SK-N-SH (cell line): ENCODE measurements around the gene DYNLL1.
A peak's percentile ranks its signal among the peaks of the same experiment; 100 is the strongest.

ENCODE experiments used
- CHD2 ChIP-seq: fragments of 150-350 bp; IDR thresholded peaks from 2 replicates; pipeline ENCODE4 v1.6.1; 2018; ENCODE audit warnings: low read length; ENCODE audit not compliant: partially characterized antibody
- EP300 ChIP-seq, 2 experiments: IDR thresholded peaks; 2 replicates each; pipeline versions ENCODE4 v1.4.0 to v1.6.1; 2012; ENCODE audit warnings: borderline replicate concordance in 1 of 2, low read depth in 1 of 2, low read length in 1 of 2
- GABPA ChIP-seq: IDR thresholded peaks from 2 replicates; pipeline ENCODE4 v1.4.0; 2012; ENCODE audit warnings: low read depth, mild to moderate bottlenecking
- GATA2 ChIP-seq: sonication (generic); formaldehyde crosslinking; IDR thresholded peaks from 2 replicates; pipeline ENCODE4 v1.5.0; 2020; ENCODE audit warnings: mild to moderate bottlenecking, missing genetic modification reagents
- JUND ChIP-seq: IDR thresholded peaks from 2 replicates; pipeline ENCODE4 v1.4.0; 2012
- NRF1 ChIP-seq: IDR thresholded peaks from 2 replicates; pipeline ENCODE4 v1.6.1; 2012; ENCODE audit warnings: low read depth, mild to moderate bottlenecking, low read length
- POLR2AphosphoS5 ChIP-seq: IDR thresholded peaks from 2 replicates; pipeline ENCODE4 v1.6.1; 2012; ENCODE audit warnings: low read depth, low read length
- RAD21 ChIP-seq: IDR thresholded peaks from 2 replicates; pipeline ENCODE4 v1.6.1; 2012; ENCODE audit warnings: mild to moderate bottlenecking, low read length
- RCOR1 ChIP-seq: fragments of 150-350 bp; IDR thresholded peaks from 2 replicates; pipeline ENCODE4 v1.6.1; 2017; ENCODE audit warnings: antibody characterized with exemption, low read length
- TF ChIP-seq, protein P1 (sequence below): IDR thresholded peaks from 2 replicates; pipeline ENCODE4 v1.6.1; 2012; ENCODE audit warnings: mild to moderate bottlenecking, low read depth, low read length, moderate library complexity
- TF ChIP-seq, protein P2 (sequence below): fragments of 200-600 bp; sonication (generic); IDR thresholded peaks from 2 replicates; pipeline ENCODE4 v1.6.1; 2017; ENCODE audit warnings: antibody characterized with exemption, mild to moderate bottlenecking, moderate library complexity

DNA sequence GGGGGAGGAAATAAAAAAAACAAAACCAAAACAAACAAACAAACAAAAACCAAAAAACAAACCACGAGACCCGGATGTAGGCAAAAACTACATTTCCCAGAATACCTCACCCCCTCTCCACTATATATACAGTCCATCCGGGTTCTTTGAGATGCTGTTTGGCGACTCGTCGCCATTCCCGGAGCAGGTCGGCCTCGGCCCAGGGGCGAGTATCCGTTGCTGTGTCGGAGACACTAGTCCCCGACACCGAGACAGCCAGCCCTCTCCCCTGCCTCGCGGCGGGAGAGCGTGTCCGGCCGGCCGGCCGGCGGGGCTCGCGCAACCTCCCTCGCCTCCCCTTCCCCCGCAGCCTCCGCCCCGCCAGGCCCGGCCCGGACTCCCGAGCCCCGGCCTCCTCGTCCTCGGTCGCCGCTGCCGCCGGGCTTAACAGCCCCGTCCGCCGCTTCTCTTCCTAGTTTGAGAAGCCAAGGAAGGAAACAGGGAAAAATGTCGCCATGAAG, 38.3 kb downstream of the DYNLL1 start, which contains the start of gene RNF10:
- TF ChIP-seq JUND, result no peak
- TF ChIP-seq, protein P1, sequence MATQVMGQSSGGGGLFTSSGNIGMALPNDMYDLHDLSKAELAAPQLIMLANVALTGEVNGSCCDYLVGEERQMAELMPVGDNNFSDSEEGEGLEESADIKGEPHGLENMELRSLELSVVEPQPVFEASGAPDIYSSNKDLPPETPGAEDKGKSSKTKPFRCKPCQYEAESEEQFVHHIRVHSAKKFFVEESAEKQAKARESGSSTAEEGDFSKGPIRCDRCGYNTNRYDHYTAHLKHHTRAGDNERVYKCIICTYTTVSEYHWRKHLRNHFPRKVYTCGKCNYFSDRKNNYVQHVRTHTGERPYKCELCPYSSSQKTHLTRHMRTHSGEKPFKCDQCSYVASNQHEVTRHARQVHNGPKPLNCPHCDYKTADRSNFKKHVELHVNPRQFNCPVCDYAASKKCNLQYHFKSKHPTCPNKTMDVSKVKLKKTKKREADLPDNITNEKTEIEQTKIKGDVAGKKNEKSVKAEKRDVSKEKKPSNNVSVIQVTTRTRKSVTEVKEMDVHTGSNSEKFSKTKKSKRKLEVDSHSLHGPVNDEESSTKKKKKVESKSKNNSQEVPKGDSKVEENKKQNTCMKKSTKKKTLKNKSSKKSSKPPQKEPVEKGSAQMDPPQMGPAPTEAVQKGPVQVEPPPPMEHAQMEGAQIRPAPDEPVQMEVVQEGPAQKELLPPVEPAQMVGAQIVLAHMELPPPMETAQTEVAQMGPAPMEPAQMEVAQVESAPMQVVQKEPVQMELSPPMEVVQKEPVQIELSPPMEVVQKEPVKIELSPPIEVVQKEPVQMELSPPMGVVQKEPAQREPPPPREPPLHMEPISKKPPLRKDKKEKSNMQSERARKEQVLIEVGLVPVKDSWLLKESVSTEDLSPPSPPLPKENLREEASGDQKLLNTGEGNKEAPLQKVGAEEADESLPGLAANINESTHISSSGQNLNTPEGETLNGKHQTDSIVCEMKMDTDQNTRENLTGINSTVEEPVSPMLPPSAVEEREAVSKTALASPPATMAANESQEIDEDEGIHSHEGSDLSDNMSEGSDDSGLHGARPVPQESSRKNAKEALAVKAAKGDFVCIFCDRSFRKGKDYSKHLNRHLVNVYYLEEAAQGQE, result no peak
- TF ChIP-seq GABPA, result peak; percentile 27; the same call in 1 of the 2 replicates
- peak; percentile 94 for TF ChIP-seq POLR2AphosphoS5
- TF ChIP-seq CHD2, result no peak
- TF ChIP-seq EP300 (IDR thresholded peaks at IDR 0.05; ENCODE audit: borderline replicate concordance in 1 of 2, low read depth in 1 of 2, low read length in 1 of 2), result no peak
- TF ChIP-seq NRF1, result no peak; the same call in 1 of the 2 replicates
- TF ChIP-seq GATA2, result no peak
- TF ChIP-seq RAD21, result no peak
- no peak for TF ChIP-seq RCOR1
- TF ChIP-seq, protein P2, sequence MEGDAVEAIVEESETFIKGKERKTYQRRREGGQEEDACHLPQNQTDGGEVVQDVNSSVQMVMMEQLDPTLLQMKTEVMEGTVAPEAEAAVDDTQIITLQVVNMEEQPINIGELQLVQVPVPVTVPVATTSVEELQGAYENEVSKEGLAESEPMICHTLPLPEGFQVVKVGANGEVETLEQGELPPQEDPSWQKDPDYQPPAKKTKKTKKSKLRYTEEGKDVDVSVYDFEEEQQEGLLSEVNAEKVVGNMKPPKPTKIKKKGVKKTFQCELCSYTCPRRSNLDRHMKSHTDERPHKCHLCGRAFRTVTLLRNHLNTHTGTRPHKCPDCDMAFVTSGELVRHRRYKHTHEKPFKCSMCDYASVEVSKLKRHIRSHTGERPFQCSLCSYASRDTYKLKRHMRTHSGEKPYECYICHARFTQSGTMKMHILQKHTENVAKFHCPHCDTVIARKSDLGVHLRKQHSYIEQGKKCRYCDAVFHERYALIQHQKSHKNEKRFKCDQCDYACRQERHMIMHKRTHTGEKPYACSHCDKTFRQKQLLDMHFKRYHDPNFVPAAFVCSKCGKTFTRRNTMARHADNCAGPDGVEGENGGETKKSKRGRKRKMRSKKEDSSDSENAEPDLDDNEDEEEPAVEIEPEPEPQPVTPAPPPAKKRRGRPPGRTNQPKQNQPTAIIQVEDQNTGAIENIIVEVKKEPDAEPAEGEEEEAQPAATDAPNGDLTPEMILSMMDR, result no peak
